ENCODE measurements around the gene KRT2.

Gene KRT2

DNA sequence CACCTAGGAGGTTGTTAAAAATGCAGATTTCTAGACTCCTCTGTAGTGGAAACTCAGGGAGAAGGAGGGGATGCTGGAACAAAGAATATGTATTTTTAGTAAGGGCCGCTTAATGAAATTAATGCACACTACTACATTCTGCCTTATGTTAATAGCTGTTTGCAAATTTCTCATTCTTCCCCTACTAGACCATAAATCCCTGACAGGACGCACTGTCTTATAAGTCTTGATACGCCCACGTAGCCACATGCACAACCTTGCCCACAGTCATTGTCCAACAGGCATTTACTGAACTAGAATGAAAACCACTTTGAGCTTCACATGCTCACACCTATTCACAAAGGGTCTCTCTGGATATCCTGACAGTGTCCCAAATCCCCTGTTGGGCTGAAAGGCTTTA is 10.5 kb downstream of the KRT2 start:
- no peak for DNase-seq (ENCODE audit: low read depth in 2 of 2)

DNA sequence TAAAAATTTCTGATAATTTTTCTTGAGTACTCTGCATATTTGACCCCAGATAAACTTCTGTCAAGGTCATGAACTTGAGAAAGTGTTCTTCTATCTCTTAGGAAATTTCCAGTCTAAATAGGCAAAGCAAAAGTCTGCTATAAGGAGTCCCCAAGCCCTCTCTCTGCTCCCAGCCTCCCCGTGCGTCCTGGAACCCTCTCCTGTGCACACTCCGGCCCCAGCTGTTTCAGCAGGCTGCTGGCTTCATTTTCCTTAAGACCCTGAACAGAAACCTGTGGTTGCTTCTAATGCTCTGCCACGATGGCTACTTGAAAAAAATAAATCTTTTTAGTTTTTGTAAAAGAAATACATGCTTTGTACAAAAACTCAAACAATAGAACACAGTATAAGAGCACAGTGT is 14.7 kb downstream of the KRT2 start:
- no peak for DNase-seq (ENCODE audit: low read depth in 2 of 2)

DNA sequence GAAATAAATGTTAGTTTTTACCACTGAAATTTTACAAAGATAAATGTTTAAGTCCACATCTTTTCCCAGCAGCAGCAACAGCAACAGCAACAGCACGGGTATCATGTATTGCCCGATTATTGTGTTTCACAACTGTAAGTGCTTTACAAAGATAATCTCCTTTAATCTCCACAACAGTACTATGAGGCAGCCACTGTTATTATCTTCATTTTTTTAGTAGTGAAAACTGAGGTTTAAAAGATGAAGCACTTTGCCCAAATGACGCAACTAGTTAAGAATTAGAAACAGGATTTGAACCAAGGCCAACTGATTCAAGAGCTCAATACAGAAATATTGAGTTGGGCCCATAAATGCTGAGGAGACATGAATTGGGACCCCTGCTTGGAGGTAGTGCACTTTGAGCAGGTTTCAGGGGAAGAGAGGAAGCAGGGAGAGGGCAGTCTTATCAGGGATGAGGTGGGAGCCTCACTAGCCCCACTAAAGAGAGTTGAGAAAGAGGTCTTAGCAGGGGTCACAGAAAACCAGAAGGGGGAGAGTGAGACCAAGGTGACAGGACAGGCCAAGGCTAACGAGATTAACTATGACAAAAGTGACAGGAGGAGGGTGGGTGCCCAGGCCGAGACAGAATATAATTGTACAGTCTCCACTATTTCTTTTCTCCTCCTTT is 15.3 kb downstream of the KRT2 start:
- no peak for DNase-seq (ENCODE audit: low read depth in 2 of 2)

GRCh38 chr12:52636189-52636588 is 15.8 kb downstream of the KRT2 start:
- DNase-seq (ENCODE audit: low read depth in 2 of 2): no peak

DNA sequence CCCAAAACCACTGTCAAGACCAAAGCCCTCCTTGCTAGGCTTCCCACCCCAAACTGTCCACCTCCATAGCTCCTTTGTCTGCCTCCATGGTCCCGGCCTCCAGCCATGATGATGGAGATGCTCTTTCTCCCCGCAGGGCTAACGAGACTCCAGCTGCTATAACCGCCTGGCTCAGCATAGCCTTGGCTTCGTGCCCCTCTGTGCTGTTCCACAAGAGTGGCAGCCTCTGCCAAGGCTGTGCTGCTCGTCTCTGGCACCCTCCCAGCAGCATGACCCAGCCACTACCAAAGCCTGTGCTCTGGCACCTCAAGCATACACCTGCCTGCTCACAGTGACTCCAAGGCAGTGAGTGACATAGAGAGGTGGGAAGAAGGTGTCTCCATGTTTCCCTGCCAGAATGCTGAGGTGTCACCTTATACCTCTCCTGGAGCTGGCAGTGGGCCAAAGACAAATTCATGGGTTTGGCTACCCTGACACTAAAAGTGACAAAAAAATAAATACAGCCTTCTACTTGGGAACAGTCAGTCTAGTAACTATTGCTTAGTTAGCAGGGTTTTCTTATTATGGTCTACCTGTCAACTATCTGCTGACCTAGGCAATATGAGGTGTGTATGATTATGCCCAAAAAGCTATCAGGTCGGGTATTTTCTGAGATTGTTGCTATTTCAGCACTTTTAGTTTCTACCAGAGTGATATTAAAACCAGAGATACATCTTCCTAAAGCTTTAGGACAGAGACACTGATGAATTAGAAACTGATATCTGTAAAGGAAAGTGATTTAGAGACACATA is 17.6 kb downstream of the KRT2 start:
- no peak for DNase-seq (ENCODE audit: low read depth in 2 of 2)

DNA sequence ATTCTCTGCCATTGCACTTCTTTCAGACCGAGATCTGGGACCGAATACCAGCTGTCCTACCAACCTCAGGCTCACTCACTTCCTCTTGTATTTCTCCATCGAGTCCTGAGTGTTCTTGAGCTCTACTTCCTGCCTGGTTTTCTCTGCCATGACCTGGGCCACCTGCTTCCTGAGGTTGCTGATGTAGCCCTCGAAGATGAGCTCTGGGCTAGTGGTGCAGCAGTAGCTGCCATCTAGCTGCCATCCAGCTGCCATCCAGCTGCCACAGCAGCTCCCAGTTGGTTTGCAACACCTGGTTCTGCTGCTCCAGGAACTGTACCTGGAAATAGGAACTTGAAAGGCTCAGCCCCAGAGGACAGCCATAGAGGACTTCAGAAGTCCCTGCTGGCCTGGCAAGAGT is 18.6 kb downstream of the KRT2 start:
- DNase-seq (ENCODE audit: low read depth in 2 of 2): no peak

- no peak for DNase-seq (ENCODE audit: low read depth in 2 of 2)
Observed at GRCh38 chr12:52632656-52633055, 19.4 kb downstream of the KRT2 start.

- DNase-seq (ENCODE audit: low read depth in 2 of 2): no peak
Observed at GRCh38 chr12:52631676-52632459, 20.1 kb downstream of the KRT2 start.

DNA sequence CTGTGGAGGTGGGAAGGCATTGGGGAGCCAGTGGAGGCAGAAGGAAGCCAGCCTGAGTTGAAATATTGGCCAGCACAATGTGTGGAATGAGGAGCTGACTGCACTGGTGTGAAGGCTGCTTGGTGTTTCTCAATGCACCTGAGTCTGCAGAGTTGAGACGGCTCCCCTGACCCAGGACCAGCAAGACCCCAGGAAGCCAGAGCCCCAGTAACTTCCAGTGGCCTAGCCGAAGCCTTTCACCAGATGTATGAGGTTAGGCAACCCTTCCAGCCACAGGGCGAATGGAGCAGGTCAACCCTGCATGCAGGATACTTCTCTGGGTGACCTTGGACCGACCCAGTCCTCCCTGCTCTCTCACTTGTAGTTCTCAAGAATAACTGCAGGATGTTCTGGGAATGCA is 20.7 kb downstream of the KRT2 start:
- no peak for DNase-seq (ENCODE audit: low read depth in 2 of 2)

GRCh38 chr12:52630599-52631200 is 21.3 kb downstream of the KRT2 start:
- DNase-seq (ENCODE audit: low read depth in 2 of 2): no peak

DNA sequence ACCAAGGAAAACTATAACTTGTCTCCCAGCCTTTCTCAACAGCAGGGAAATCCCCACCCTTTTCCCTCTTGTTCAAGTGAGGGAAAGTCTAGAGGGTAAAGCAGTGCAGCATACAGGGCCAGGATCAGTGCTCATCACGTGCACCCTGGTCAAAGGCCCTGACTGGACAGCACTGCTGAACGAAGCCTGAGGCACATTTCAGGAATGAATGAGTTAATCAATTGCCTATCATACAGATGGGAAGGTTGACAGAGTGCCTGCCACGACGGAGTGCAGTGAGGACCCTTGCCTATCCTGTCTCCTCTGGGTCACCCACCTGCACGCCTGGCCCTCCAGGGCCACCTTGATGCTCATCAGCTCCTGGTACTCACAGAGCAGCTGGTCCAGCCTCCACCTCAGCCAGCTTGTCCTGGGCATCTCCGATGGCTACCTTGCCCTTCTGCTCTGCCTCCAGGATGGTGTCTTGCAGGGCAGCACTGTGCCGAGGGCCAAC is 22.0 kb downstream of the KRT2 start:
- no peak for DNase-seq (ENCODE audit: low read depth in 2 of 2)

DNA sequence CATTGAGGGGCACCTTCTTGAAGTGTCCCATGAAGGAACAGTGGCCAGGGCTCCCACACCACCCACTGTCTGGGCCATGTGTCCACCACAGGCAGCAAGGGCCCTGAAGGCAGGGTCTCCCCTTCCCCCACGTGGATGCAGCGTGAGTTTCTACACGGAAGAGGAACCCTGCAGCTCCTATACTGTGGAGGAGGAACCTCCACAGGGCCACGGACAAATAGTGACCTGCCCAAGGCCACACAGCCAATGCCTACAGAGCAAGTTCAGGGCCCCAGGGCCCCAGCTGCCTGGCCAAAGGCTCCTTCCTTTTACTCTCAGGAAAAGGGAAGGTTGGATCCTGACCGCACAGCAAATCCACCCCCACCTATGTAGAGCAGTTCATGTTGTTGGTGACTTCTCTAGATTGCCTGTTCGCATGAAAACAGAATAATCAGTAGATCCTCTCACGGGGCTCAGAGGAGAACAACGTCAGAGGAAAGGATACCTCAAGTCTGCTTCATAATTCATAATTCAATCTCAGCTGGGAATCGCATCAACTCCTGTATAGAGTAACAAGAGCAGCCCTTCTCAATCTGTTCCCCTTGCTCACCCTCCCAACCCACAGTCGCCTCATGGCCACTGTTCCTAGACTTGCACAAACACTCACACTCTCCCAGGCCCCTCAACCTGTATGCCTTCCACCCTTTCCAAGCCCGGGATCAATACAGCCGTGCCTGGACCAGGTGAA is 22.6 kb downstream of the KRT2 start:
- DNase-seq (ENCODE audit: low read depth in 2 of 2): no peak

- no peak for DNase-seq (ENCODE audit: low read depth in 2 of 2)
Observed at GRCh38 chr12:52628841-52629240, 23.2 kb downstream of the KRT2 start.

DNA sequence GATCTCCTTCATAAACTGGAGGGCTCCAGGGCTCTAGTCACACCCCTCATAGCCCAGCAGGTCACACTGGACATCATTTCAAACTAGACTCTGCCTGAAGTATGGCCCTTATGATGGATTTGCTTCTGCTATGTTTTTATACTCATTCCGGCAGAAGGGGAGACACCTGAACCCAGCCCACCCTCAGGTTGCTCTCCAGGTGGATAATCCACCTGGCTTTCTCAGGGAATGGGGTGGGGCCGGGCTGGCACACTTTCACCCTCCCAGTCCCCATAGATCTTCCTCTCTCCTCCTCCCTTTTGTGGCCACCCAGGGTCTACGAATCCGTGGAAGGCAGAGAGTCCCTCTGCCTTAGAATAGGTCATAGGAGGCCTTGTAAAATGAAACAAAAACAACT is 23.9 kb downstream of the KRT2 start:
- DNase-seq (ENCODE audit: low read depth in 2 of 2): no peak

GRCh38 chr12:52627395-52628110 is 24.5 kb downstream of the KRT2 start:
- no peak for DNase-seq (ENCODE audit: low read depth in 2 of 2)

DNA sequence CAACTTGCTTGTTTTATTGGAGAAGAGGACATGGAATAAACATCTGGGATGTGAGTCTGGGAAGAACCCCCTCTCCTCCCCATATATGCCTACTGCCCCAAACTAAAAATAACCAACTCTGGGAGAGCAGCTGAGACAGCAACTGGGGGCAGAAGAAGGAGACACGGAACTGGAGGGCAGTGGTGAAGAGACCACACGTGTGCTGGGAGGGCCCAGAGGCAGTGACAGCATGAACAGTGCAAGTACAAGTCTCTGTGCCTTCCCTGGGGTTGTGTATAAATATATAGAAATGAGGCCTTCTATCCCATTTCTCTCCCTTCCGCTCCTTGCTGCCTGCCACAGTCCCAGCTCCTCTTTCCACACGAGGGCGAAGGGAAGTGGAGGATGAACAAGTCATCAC is 29.7 kb downstream of the KRT2 start:
- no peak for DNase-seq (ENCODE audit: low read depth in 2 of 2)

DNA sequence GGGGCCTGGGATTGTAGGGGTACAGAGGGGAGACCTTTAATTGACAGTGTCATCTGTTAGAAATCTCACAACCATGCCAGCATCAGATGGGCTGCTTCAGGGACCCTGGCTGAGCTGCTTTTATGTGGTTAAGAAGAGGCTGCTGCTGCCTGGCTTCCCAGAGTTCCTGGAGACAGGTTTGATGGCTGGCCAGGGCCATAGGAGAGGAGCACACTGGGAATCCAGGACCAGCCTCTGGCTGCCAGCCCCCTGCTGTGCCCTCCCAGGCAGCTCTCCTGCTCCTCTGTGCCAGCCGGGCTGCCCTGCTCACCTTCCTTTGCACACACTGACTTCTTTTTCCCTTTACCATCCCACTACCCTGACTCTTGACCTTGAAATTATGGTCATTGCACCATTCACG is 33.1 kb downstream of the KRT2 start:
- no peak for DNase-seq (ENCODE audit: low read depth in 2 of 2)

DNA sequence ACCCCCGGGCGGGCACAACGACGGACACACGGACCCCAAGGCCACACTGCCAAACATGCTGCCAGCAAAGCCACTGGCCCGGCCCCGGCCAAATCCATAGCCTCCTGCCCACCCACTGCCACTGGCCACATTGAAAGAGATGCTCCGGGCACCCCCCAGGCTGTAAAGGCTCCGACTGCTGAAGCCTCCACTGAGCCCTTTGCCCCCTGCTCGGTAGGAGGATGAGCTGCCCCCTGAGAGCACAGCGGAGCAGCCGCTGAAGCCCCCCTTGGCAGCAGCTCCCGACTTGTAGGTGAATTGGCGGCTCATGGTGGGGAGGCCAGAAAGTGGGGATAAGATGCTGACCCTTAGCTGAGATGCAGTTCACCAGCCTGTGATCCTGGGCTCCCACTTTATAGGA is 33.8 kb downstream of the KRT2 start, which contains the start of gene KRT73:
Gene KRT73 (minus strand): TSS at position 344 of the 400 bp plus-strand sequence. CDS start 35 bp downstream, at position 309.
- DNase-seq (ENCODE audit: low read depth in 2 of 2): no peak

GRCh38 chr12:52617403-52617785 is 34.6 kb downstream of the KRT2 start:
- DNase-seq (ENCODE audit: low read depth in 2 of 2): no peak

GRCh38 chr12:52616680-52617402 is 35.2 kb downstream of the KRT2 start:
- no peak for DNase-seq (ENCODE audit: low read depth in 2 of 2)
